T-cell (primary cell): ENCODE results near the gene RASSF8. TPM values are rescaled to one million over a fixed set of nuclear protein-coding genes. Genes with fewer than 3 reads are reported as not detected.

Source experiments
- ATAC-seq, 4 experiments: fragments of 200-7000 bp in 3 of 4; fragments of 150-1000 bp in 1 of 4; cut with Tn5 transposase; replicated peaks in 1 of 4; 1 replicate in 3 of 4; 2 replicates in 1 of 4; pipeline ENCODE4 v1.10.0; 2021; ENCODE audit warnings: moderate library complexity in 3 of 4, mild to moderate bottlenecking in 2 of 4, moderate number of reproducible peaks in 1 of 4
- CTCF ChIA-PET, 2 donors: fragments of 300-600 bp; sonication (Branson Sonifier 250); formaldehyde crosslinking; loops; one replicate each; lab custom pipeline; 2022; ENCODE audit warnings: antibody characterized with exemption in 2 of 2; lab: Charles Lee
- POLR2A ChIA-PET, 2 donors: fragments of 300-600 bp; sonication (Branson Sonifier 250); formaldehyde crosslinking; loops; one replicate each; lab custom pipeline; 2022; ENCODE audit warnings: antibody characterized with exemption in 2 of 2; lab: Charles Lee
- DNase-seq, 35 experiments: peaks; one replicate each; pipeline versions ENCODE4 v3.0.0 to v3.0.0-alpha.2; 2013 to 2023
- H3K27ac ChIP-seq: one replicate; pipeline ENCODE4 v1.5.1; 2013; ENCODE audit warnings: low read length
- H3K27me3 ChIP-seq, 2 experiments: replicated peaks in 1 of 2; 1 replicate in 1 of 2; 2 replicates in 1 of 2; pipeline versions ENCODE4 v1.6.1 to v1.7.0; 2013; ENCODE audit warnings: low read length in 1 of 2, mixed read lengths in 1 of 2; ENCODE audit not compliant: control insufficient read depth in 2 of 2, insufficient read depth in 2 of 2; ENCODE audit errors: extremely low read depth in 1 of 2
- H3K36me3 ChIP-seq, 2 donors: 1 replicate in 1 of 2; 2 replicates in 1 of 2; pipeline versions ENCODE4 v1.6.1 to v1.7.0; 2013; ENCODE audit warnings: low read length in 1 of 2; ENCODE audit not compliant: control insufficient read depth in 2 of 2, insufficient read depth in 1 of 2; ENCODE audit errors: extremely low read depth in 1 of 2
- H3K4me1 ChIP-seq, 2 experiments: 1 replicate in 1 of 2; 2 replicates in 1 of 2; pipeline versions ENCODE4 v1.6.1 to v1.7.0; 2013; ENCODE audit warnings: low read length in 2 of 2, mixed read lengths in 1 of 2; ENCODE audit not compliant: insufficient read depth in 2 of 2, control insufficient read depth in 1 of 2; ENCODE audit errors: extremely low read depth in 1 of 2
- H3K4me3 ChIP-seq, 2 donors: 1 replicate in 1 of 2; 2 replicates in 1 of 2; pipeline versions ENCODE4 v1.5.1 to v1.7.0; 2013; ENCODE audit warnings: mild to moderate bottlenecking in 2 of 2, low read length in 1 of 2, moderate library complexity in 1 of 2; ENCODE audit not compliant: control insufficient read depth in 1 of 2; ENCODE audit errors: extremely low read depth in 1 of 2
- H3K9me3 ChIP-seq: 2 replicates; pipeline ENCODE4 v1.7.0; 2013
- H3K27ac Mint-ChIP-seq, 2 donors: one replicate each; pipeline ENCODE4 v1.8.0; 2020 to 2021; ENCODE audit warnings: mild to moderate bottlenecking in 2 of 2, mixed read lengths in 2 of 2
- H3K27me3 Mint-ChIP-seq, 2 donors: one replicate each; pipeline ENCODE4 v1.8.0; 2021 to 2022; ENCODE audit warnings: mixed read lengths in 2 of 2
- H3K36me3 Mint-ChIP-seq: one replicate; pipeline ENCODE4 v1.8.0; 2021; ENCODE audit warnings: mixed read lengths
- H3K4me1 Mint-ChIP-seq, 3 donors: one replicate each; pipeline ENCODE4 v1.8.0; 2020 to 2022; ENCODE audit warnings: mixed read lengths in 3 of 3, mild to moderate bottlenecking in 1 of 3
- H3K4me3 Mint-ChIP-seq, 3 donors: one replicate each; pipeline ENCODE4 v1.8.0; 2020 to 2022; ENCODE audit warnings: mild to moderate bottlenecking in 3 of 3, mixed read lengths in 3 of 3, moderate library complexity in 3 of 3
- H3K9me3 Mint-ChIP-seq, 3 donors: one replicate each; pipeline ENCODE4 v1.8.0; 2020 to 2022; ENCODE audit warnings: mixed read lengths in 3 of 3
- WGBS: methylation state at CpG from one replicate; pipeline ENCODE4 v1.1.5; 2013; ENCODE audit warnings: missing lambda C conversion rate; ENCODE audit not compliant: insufficient coverage; 5-methylcytosine and 5-hydroxymethylcytosine counted together
- total RNA-seq, 35 experiments: library from RNA in 6 of 35; stranded (reverse) in 6 of 35; fragments of 120-200 nt in 1 of 35; gene quantifications; one replicate each; pipeline versions ENCODE4 v1.2.1 to v1.2.4 and lab custom pipeline; 2013 to 2026

The RASSF8 gene
- total RNA-seq, 5 donors from 2014 or later (not counting 1 experiment from before 2014, with no cell fraction given) = 0.50 to 0.98 (median 0.73) TPM; not detected in 1

GRCh38 chr12:26022043-26022442, 63.6 kb downstream of the RASSF8 start:
- Mint-ChIP-seq H3K9me3 (no peaks in the 10 kb centered on the region), H3K27ac (no peak overlapping the region), H3K36me3 (no peaks in the 10 kb centered on the region), H3K4me1 (peaks cover 0 to 1% (median 0%) of the 10 kb centered on the region in 3 donors), H3K4me3 (no peak overlapping the region), H3K27me3 (peaks cover 5 to 10% of the 10 kb centered on the region in 2 donors)
- Histone ChIP-seq H3K27me3 (peaks cover 0 to 6% of the 10 kb centered on the region in 2 experiments), H3K4me3 (no peak overlapping the region), H3K9me3 (no peaks in the 10 kb centered on the region), H3K4me1 (no peaks in the 10 kb centered on the region), H3K27ac (no peak overlapping the region), H3K36me3 (no peaks in the 10 kb centered on the region)
- POLR2A ChIA-PET = no interaction called here
- no CpG with 5 or more reads among the region's 3 CpGs for WGBS
- DNase-seq (no peak), ATAC-seq (no peak)
- CTCF ChIA-PET = no interaction called here

DNA sequence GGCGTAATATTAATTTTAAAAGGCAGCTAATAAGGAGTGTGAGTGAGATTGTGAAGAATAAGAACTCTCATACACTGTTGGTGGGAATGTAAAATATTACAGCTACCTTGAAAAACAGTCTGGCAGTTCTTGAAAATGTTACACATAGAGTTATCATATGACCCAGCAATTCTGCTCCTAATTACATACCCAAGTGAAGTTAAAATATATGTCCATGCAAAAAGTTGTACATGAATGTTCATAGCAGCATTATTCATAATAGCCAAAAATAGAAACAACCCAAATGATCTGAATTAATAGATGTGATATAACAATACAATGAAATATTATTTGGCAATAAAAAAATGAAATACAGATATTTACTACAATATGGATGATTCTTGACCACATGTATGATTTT, 68.2 kb downstream of the RASSF8 start:
- DNase-seq (no peak), ATAC-seq (no peak)
- Mint-ChIP-seq H3K4me3 (no peak overlapping the region), H3K27ac (no peak overlapping the region), H3K27me3 (peaks cover 5 to 7% of the 10 kb centered on the region in 2 donors), H3K4me1 (no peaks in the 10 kb centered on the region), H3K9me3 (no peaks in the 10 kb centered on the region), H3K36me3 (no peaks in the 10 kb centered on the region)
- CTCF ChIA-PET = interaction anchor here (0.6 to 2.1 kb wide), 3 partner anchors 141 to 590 kb away, joined by 3 to 8 read pairs (median 7); no protein-coding TSS in a partner anchor
- Histone ChIP-seq H3K9me3 (no peaks in the 10 kb centered on the region), H3K27me3 (no peaks in the 10 kb centered on the region), H3K4me1 (no peaks in the 10 kb centered on the region), H3K4me3 (no peak overlapping the region), H3K36me3 (no peaks in the 10 kb centered on the region), H3K27ac (no peak overlapping the region)
- WGBS = no CpG with 5 or more reads among the region's 1 CpG
- POLR2A ChIA-PET = no interaction called here

DNA sequence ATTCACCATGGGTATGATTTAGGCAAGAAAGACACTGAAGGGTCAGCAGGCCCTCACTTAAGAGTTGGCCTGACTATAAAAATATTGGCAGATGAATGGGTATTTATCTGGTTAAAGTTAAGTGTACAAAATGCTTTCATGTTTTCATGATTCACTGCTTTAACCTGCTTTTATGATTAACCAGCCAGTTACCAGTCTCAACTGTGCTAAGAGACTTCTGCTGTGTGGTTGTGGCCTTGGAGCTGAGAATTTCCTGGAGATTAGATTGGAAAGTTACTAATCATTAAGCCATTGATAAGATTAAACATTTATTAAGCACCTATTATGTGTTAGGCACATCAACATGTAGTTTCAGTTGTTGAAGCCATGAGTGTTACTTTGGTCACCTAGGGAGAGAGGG, 68.9 kb downstream of the RASSF8 start:
- POLR2A ChIA-PET = no interaction called here
- no peak overlapping the region for H3K27ac Mint-ChIP-seq

GRCh38 chr12:26028953-26029735, 70.7 kb downstream of the RASSF8 start:
- no peaks in the 10 kb centered on the region for H3K36me3 Mint-ChIP-seq
- H3K27ac ChIP-seq = no peak overlapping the region
- ChIA-PET CTCF (interaction anchor here (1.1 to 1.9 kb wide), 6 partner anchors 9 to 594 kb away, joined by 3 to 7 read pairs (median 4); no protein-coding TSS in a partner anchor), POLR2A (no interaction called here)
- peak in 9 of 35 experiments; percentile 2 to 51 (median 5) for DNase-seq
- no peak overlapping the region for H3K4me3 Mint-ChIP-seq
- no peak overlapping the region for H3K4me3 ChIP-seq
- H3K9me3 ChIP-seq = no peaks in the 10 kb centered on the region
- H3K36me3 ChIP-seq = no peaks in the 10 kb centered on the region
- ATAC-seq = peak in 1 of 4 experiments; percentile 46
- H3K27me3 ChIP-seq = no peaks in the 10 kb centered on the region
- no peaks in the 10 kb centered on the region for H3K4me1 ChIP-seq
- peaks cover 0 to 2% of the 10 kb centered on the region in 2 donors for H3K27me3 Mint-ChIP-seq
- no peak overlapping the region for H3K27ac Mint-ChIP-seq
- no CpG with 5 or more reads among the region's 4 CpGs for WGBS
- no peaks in the 10 kb centered on the region for H3K9me3 Mint-ChIP-seq
- H3K4me1 Mint-ChIP-seq = no peaks in the 10 kb centered on the region

More for the DNA sequence above, 68.9 kb downstream of the RASSF8 start:
- Mint-ChIP-seq H3K4me1 (no peaks in the 10 kb centered on the region), H3K27me3 (peaks cover 0 to 2% of the 10 kb centered on the region in 2 donors), H3K9me3 (no peaks in the 10 kb centered on the region), H3K4me3 (no peak overlapping the region), H3K36me3 (no peaks in the 10 kb centered on the region)
- no peak overlapping the region for H3K27ac ChIP-seq
- CTCF ChIA-PET = interaction anchor here (0.6 to 2.1 kb wide), 3 partner anchors 591 to 1529 kb away, joined by 4 to 8 read pairs (median 7); no protein-coding TSS in a partner anchor
- H3K4me3 ChIP-seq = no peak overlapping the region
- no peaks in the 10 kb centered on the region for H3K27me3 ChIP-seq
- H3K4me1 ChIP-seq = no peaks in the 10 kb centered on the region
- no peak for DNase-seq
- ATAC-seq = no peak
- H3K36me3 ChIP-seq = no peaks in the 10 kb centered on the region
- no peaks in the 10 kb centered on the region for H3K9me3 ChIP-seq

GRCh38 chr12:26029736-26030022, 71.2 kb downstream of the RASSF8 start:
- Histone ChIP-seq H3K27ac (no peak overlapping the region), H3K4me3 (no peak overlapping the region), H3K27me3 (no peaks in the 10 kb centered on the region), H3K9me3 (no peaks in the 10 kb centered on the region), H3K4me1 (no peaks in the 10 kb centered on the region), H3K36me3 (no peaks in the 10 kb centered on the region)
- Mint-ChIP-seq H3K4me3 (no peak overlapping the region), H3K36me3 (no peaks in the 10 kb centered on the region), H3K27ac (no peak overlapping the region), H3K27me3 (peaks cover 0 to 2% of the 10 kb centered on the region in 2 donors), H3K4me1 (no peaks in the 10 kb centered on the region), H3K9me3 (no peaks in the 10 kb centered on the region)
- ATAC-seq = no peak
- ChIA-PET CTCF (interaction anchor here (1.1 to 1.9 kb wide), 4 partner anchors 9 to 594 kb away, joined by 4 to 7 read pairs (median 6); no protein-coding TSS in a partner anchor), POLR2A (no interaction called here)
- WGBS = no CpG with 5 or more reads among the region's 3 CpGs
- no peak for DNase-seq

- H3K4me1 ChIP-seq = no peaks in the 10 kb centered on the region
- CTCF ChIA-PET = no interaction called here
These were observed 71.9 kb downstream of the RASSF8 start for GRCh38 chr12:26030371-26030770.

More at GRCh38 chr12:26030371-26030770, 71.9 kb downstream of the RASSF8 start:
- no CpG with 5 or more reads among the region's 3 CpGs for WGBS
- Mint-ChIP-seq H3K27me3 (no peaks in the 10 kb centered on the region), H3K9me3 (no peaks in the 10 kb centered on the region), H3K4me1 (no peaks in the 10 kb centered on the region), H3K27ac (no peak overlapping the region), H3K36me3 (no peaks in the 10 kb centered on the region), H3K4me3 (no peak overlapping the region)
- Histone ChIP-seq H3K27ac (no peak overlapping the region), H3K9me3 (no peaks in the 10 kb centered on the region), H3K36me3 (no peaks in the 10 kb centered on the region), H3K27me3 (no peaks in the 10 kb centered on the region), H3K4me3 (no peak overlapping the region)
- ATAC-seq = no peak
- no peak for DNase-seq
- POLR2A ChIA-PET = no interaction called here
